ENCODE data around the gene CIC. TPM values are rescaled to one million over a fixed set of nuclear protein-coding genes. Genes with fewer than 3 reads are reported as not detected.

CIC gene
- 18.5 TPM for polyA plus RNA-seq (2012; ENCODE audit: low read depth, missing spikeins)

DNA sequence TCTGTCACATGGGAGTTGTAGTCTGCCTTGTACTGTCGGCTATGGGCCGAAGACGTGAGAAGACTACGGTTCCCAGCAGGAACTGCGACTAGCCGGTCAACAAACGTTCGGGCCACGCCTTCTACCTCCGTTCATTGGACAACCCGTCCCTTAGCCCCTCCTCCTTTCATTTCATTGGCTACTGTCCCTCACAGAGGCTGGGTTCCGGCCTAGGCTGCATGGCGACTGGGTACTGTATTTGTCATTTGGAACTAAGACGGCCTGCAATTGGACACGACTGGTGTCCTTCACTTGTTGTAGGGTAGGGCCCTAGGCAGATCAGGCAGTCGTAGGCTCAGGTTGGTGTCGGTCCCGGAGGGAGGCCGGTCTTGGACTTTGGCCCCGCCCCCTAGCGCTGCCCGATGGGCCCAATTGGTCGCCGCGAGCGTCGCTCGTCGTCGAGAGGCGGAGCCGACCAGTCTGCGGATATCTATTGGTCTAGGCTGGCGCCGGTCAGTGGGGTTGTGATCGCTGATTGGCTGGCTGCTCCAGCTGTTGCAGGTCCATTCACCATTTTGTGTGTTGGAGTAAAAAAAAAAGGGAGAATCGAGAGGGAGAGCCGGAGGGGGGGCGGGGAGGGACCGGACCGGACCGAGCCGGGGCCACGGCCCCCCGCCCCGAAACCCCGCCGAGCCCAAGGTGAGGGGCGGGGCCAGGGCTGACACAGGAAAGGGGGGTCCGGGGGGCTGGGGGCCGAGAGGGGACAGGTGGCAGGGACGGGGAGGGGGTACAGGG, at the start of gene CIC:
Gene CIC, plus strand, starts transcription at position 549 of the 774 bp plus-strand sequence. CDS start 2,532 bp downstream, outside the sequence.
- FAIRE-seq, result no peak
- peak; percentile 94 for DNase-seq (ENCODE audit: insufficient read length, low spot score)
- no peak for TF ChIP-seq POLR2AphosphoS5 (IDR thresholded peaks at IDR 0.05; ENCODE audit: low read depth, low read length)
- no peak for TF ChIP-seq POLR2A (IDR thresholded peaks at IDR 0.05; ENCODE audit: low read depth, low read length)
- TF ChIP-seq TAF1 (IDR thresholded peaks at IDR 0.05; ENCODE audit: low read depth, low read length), result no peak
- no peak for TF ChIP-seq SPI1 (IDR thresholded peaks at IDR 0.05; ENCODE audit: low read depth, low read length)
- no peak for TF ChIP-seq PAX5 (IDR thresholded peaks at IDR 0.05; ENCODE audit: insufficient read depth, low read length, severe bottlenecking)
- 0 out of 2 replicates have a peak, but pooled peaks have one; percentile 44 for TF ChIP-seq POU2F2 (IDR thresholded peaks at IDR 0.05; ENCODE audit: low read depth, low read length)

DNA sequence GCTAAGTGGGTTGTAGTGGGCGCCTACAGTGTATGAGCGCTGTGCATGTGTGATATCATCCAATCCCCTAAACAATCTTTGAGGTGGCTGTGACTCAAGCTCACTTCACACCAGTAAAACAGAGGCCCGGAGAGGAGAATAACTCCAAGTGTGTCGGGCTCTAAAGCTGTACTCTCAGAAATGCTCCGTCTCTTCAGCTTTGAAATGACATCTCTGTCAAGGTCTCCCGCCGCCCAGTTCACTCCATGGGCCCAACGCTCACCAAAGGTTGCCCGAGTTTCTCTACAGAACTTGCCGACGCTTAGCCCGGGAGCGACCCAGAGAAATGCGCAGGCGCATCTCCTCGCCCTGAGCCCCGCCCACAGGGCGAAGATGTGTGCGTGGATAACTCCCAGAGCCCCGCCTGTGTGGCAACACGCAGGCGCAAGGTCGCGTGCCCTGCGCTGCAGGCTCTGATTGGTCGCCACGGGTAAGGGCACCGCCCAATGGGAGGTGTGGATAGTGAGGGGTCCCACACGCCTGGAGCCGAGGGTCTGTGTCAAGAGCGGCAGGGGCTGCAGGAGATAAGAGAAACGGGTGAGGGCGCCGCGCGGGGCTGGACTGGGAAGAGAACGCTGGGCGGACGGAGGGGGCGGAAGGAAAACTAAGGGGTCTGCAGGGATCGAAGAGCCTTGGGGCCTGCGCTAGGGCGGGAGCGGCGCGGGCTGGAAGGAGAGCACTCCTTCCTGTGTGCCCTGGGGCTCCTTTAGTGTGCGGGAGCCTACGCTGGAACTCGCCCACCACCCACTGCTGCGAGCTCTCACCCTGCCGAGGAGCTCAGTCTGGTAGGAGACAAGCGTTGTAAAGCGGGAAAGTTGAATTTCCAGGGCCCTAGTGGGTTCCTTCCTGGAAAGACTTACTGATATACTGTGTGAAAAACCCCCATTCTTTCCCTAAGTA, 49.0 kb upstream of the CIC start, which contains the start of gene ZNF526:
Gene ZNF526, plus strand, starts transcription at position 501 of the 939 bp plus-strand sequence. CDS start 4,092 bp downstream, outside the sequence.
- DNase-seq (ENCODE audit: insufficient read length, low spot score), result peak; percentile 100
- TF ChIP-seq TAF1 (IDR thresholded peaks at IDR 0.05; ENCODE audit: low read depth, low read length) (peak; percentile 81), POLR2AphosphoS5 (IDR thresholded peaks at IDR 0.05; ENCODE audit: low read depth, low read length) (peak; percentile 81), POLR2A (IDR thresholded peaks at IDR 0.05; ENCODE audit: low read depth, low read length) (peak; percentile 84), POU2F2 (IDR thresholded peaks at IDR 0.05; ENCODE audit: low read depth, low read length) (peak; percentile 58; the same call in 1 of the 2 replicates), PAX5 (IDR thresholded peaks at IDR 0.05; ENCODE audit: insufficient read depth, low read length, severe bottlenecking) (no peak), SPI1 (IDR thresholded peaks at IDR 0.05; ENCODE audit: low read depth, low read length) (no peak)
- peak; percentile 98 for FAIRE-seq

DNA sequence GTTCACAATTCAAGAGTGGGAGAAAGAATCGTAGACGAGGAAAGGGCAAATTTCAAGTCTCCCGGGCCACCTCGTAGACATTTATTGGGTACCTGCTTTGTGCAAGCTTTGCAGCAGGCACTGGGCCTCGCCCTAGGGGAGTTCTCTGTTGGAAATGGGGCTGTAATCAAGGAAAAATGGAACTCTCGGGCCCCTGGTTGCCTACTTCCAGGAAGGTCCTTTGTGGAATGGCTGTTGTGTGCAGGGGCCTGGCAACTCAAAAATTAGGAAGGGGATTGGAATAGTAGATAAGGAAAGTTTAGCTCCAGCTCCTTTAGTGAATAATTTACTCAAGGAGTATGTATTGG, 48.3 kb upstream of the CIC start:
- FAIRE-seq (no peak), DNase-seq (ENCODE audit: insufficient read length, low spot score) (no peak)
- TF ChIP-seq PAX5 (IDR thresholded peaks at IDR 0.05; ENCODE audit: insufficient read depth, low read length, severe bottlenecking) (no peak), POU2F2 (IDR thresholded peaks at IDR 0.05; ENCODE audit: low read depth, low read length) (no peak), POLR2AphosphoS5 (IDR thresholded peaks at IDR 0.05; ENCODE audit: low read depth, low read length) (no peak), POLR2A (IDR thresholded peaks at IDR 0.05; ENCODE audit: low read depth, low read length) (no peak), TAF1 (IDR thresholded peaks at IDR 0.05; ENCODE audit: low read depth, low read length) (no peak), SPI1 (IDR thresholded peaks at IDR 0.05; ENCODE audit: low read depth, low read length) (no peak)

DNA sequence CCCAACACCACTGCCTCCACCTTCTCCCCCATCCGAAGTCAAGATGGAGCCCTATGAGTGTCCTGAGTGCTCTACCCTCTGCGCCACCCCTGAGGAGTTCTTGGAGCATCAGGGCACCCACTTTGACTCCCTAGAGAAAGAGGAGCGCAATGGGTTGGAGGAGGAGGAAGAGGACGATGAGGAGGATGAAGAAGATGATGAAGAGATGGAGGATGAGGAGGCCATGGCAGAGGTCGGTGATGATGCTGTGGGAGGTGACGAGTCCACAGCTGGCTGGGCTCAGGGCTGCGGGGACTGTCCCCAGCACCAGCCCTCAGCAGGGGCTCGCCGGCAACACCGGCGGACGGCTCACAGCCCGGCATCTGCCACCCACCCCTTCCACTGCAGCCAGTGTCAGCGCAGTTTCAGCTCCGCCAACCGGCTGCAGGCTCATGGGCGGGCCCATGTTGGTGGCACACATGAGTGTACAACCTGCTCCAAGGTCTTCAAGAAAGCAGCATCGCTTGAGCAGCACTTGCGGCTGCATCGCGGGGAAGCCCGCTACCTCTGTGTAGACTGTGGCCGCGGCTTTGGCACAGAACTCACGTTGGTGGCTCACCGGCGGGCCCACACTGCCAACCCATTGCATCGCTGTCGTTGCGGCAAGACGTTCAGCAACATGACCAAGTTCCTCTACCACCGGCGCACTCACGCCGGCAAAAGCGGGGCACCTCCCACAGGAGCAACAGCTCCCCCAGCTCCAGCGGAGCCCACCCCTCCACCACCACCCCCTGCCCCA, 43.9 kb upstream of the CIC start:
- FAIRE-seq, result no peak
- TF ChIP-seq TAF1 (IDR thresholded peaks at IDR 0.05; ENCODE audit: low read depth, low read length) (no peak), SPI1 (IDR thresholded peaks at IDR 0.05; ENCODE audit: low read depth, low read length) (no peak), POLR2AphosphoS5 (IDR thresholded peaks at IDR 0.05; ENCODE audit: low read depth, low read length) (no peak), POU2F2 (IDR thresholded peaks at IDR 0.05; ENCODE audit: low read depth, low read length) (no peak), PAX5 (IDR thresholded peaks at IDR 0.05; ENCODE audit: insufficient read depth, low read length, severe bottlenecking) (no peak), POLR2A (IDR thresholded peaks at IDR 0.05; ENCODE audit: low read depth, low read length) (no peak)

DNA sequence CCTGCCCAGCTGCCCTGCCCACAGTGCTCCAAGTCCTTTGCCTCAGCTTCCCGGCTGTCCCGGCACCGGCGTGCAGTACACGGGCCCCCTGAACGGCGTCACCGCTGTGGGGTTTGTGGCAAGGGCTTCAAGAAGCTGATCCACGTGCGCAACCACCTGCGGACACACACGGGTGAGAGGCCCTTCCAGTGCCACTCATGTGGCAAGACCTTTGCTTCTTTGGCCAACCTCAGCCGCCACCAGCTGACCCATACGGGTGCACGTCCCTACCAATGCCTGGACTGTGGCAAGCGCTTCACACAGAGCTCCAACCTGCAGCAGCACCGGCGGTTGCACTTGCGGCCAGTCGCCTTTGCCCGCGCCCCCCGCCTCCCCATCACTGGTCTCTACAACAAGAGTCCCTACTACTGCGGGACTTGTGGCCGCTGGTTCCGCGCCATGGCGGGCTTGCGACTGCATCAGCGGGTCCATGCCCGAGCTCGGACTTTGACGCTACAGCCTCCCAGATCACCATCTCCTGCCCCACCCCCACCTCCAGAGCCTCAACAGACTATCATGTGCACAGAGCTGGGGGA, 43.2 kb upstream of the CIC start:
- FAIRE-seq, result no peak
- DNase-seq (ENCODE audit: insufficient read length, low spot score), result no peak
- TF ChIP-seq POLR2AphosphoS5 (IDR thresholded peaks at IDR 0.05; ENCODE audit: low read depth, low read length) (no peak), POU2F2 (IDR thresholded peaks at IDR 0.05; ENCODE audit: low read depth, low read length) (no peak), SPI1 (IDR thresholded peaks at IDR 0.05; ENCODE audit: low read depth, low read length) (no peak), PAX5 (IDR thresholded peaks at IDR 0.05; ENCODE audit: insufficient read depth, low read length, severe bottlenecking) (no peak), POLR2A (IDR thresholded peaks at IDR 0.05; ENCODE audit: low read depth, low read length) (no peak), TAF1 (IDR thresholded peaks at IDR 0.05; ENCODE audit: low read depth, low read length) (no peak)

More for the DNA sequence above, 43.9 kb upstream of the CIC start:
- DNase-seq (ENCODE audit: insufficient read length, low spot score), result no peak

DNA sequence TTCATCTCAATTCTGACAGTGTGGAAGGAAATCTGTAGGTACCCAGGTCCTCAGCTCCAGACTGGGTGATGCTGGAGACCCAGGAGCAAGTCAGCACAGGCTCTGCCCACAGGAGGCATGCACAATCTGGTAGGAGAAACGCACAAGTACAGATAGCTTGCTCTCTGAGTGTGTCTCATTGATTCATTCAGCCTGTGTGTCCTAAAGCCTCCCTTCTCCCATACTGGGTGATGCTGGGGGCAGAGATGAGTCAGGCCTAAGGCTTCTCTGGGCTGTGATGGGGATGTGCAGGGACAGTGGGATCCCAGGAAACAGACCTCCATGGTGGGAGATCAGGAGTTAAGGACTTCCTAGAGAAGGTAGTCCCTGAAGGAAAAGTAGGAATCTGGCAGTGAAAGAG, 42.2 kb upstream of the CIC start:
- no peak for DNase-seq (ENCODE audit: insufficient read length, low spot score)
- TF ChIP-seq PAX5 (IDR thresholded peaks at IDR 0.05; ENCODE audit: insufficient read depth, low read length, severe bottlenecking), result no peak
- TF ChIP-seq POLR2A (IDR thresholded peaks at IDR 0.05; ENCODE audit: low read depth, low read length), result no peak
- TF ChIP-seq SPI1 (IDR thresholded peaks at IDR 0.05; ENCODE audit: low read depth, low read length), result no peak
- no peak for TF ChIP-seq TAF1 (IDR thresholded peaks at IDR 0.05; ENCODE audit: low read depth, low read length)
- TF ChIP-seq POLR2AphosphoS5 (IDR thresholded peaks at IDR 0.05; ENCODE audit: low read depth, low read length), result no peak
- no peak for TF ChIP-seq POU2F2 (IDR thresholded peaks at IDR 0.05; ENCODE audit: low read depth, low read length)
- no peak for FAIRE-seq

DNA sequence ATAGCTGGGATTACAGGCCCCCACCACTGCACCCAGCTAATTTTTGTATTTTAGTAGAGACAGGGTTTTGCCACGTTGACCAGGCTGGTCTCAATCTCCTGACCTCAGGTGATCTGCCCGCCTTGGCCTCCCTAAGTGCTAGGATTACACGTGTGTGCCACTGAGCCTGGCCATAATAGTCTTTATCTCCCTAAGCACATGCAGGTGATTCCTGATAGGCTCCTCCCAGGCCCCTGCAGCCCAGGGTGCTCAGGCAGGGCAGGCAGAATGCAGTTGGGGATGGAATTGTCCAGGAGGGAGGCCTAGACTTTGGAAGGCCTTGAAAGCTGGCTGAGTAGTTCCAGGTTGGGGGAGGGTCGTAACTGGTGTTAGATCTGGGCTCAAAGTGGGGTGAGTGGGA, 40.4 kb upstream of the CIC start:
- TF ChIP-seq POU2F2 (IDR thresholded peaks at IDR 0.05; ENCODE audit: low read depth, low read length) (no peak), POLR2A (IDR thresholded peaks at IDR 0.05; ENCODE audit: low read depth, low read length) (no peak), PAX5 (IDR thresholded peaks at IDR 0.05; ENCODE audit: insufficient read depth, low read length, severe bottlenecking) (no peak), POLR2AphosphoS5 (IDR thresholded peaks at IDR 0.05; ENCODE audit: low read depth, low read length) (no peak), SPI1 (IDR thresholded peaks at IDR 0.05; ENCODE audit: low read depth, low read length) (no peak), TAF1 (IDR thresholded peaks at IDR 0.05; ENCODE audit: low read depth, low read length) (no peak)
- DNase-seq (ENCODE audit: insufficient read length, low spot score) (no peak), FAIRE-seq (no peak)

DNA sequence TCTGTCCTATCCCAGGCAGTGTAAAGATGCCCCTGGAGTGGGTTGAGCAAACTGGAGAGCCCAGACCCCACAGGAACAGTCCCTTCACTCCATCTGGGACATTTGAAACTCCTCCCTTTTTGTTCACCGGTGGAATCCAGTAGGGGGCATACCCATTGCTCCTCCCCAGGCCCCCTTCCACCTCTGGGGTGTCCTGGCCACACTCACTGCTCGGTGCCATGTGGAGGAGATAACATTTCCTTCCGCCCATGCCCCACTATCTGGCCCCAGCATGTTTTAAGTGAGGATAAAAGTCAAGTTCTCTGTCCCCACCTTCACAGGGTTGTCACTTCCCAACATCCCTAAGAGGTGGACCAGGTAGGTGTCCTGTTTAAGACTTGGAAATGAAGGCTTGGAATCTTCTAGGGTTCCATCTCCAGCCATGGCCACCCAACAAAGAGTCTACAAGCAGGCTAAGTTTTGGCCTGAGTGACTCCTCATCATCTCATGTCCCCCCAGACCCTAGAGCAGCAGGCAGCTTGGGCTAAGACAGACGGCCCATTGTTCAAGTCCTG, 39.7 kb upstream of the CIC start:
- FAIRE-seq, result no peak
- DNase-seq (ENCODE audit: insufficient read length, low spot score), result no peak

More for the DNA sequence above, 39.7 kb upstream of the CIC start:
- TF ChIP-seq POLR2A (IDR thresholded peaks at IDR 0.05; ENCODE audit: low read depth, low read length), result peak; percentile 40; the same call in 1 of the 2 replicates
- TF ChIP-seq POLR2AphosphoS5 (IDR thresholded peaks at IDR 0.05; ENCODE audit: low read depth, low read length), result no peak
